DND-41 (cell line): ENCODE data around the gene TMEM106A.
"Not testable (repeated sequence)": the region's sequence is repeated elsewhere in the genome, so short reads cannot be mapped to it uniquely, and the experiment has no call there.

ENCODE experiments used
- CTCF ChIP-seq: IDR thresholded peaks from 2 replicates; pipeline ENCODE4 v1.5.1; 2012; ENCODE audit warnings: borderline replicate concordance, low read length, moderate library complexity, mild to moderate bottlenecking; ENCODE audit not compliant: poor library complexity, severe bottlenecking; ENCODE audit errors: extremely low read depth
- EZH2 ChIP-seq: IDR thresholded peaks from 3 replicates; pipeline ENCODE4 v1.6.1; 2012; ENCODE audit warnings: borderline replicate concordance, low read depth, mild to moderate bottlenecking, moderate library complexity, low read length, inconsistent platforms; ENCODE audit not compliant: severe bottlenecking

GRCh38 chr17:43240596-43241352 is 29.1 kb downstream of the TMEM106A start:
- TF ChIP-seq CTCF, EZH2: not testable (repeated sequence)
